Activated T-helper 2 cell treated with anti-CD3 and anti-CD28 coated beads, Interferon-gamma antibody, Interleukin-2, Interleukin-4, amounts not matched to agents 10 μg/mL and 5 μg/mL and 100 μg/mL, durations not matched to agents 14 hours and 24 hours and 36 hours (primary cell): Measurements from ENCODE around the gene TARP. TPM values are rescaled to one million over a fixed set of nuclear protein-coding genes. Genes with fewer than 3 reads are reported as not detected.

Experiments used
- DNase-seq: peaks from one replicate; pipeline ENCODE4 v3.0.0; 2021; ENCODE audit warnings: low spot score
- H3K27ac Mint-ChIP-seq: one replicate; pipeline ENCODE4 v1.8.0; 2021; ENCODE audit warnings: mixed read lengths
- H3K27me3 Mint-ChIP-seq: one replicate; pipeline ENCODE4 v1.8.0; 2021; ENCODE audit warnings: low read depth, mixed read lengths
- H3K36me3 Mint-ChIP-seq: one replicate; pipeline ENCODE4 v1.8.0; 2021; ENCODE audit warnings: low read depth, mixed read lengths
- H3K4me1 Mint-ChIP-seq: one replicate; pipeline ENCODE4 v1.8.0; 2021; ENCODE audit warnings: low read depth, mixed read lengths
- H3K4me3 Mint-ChIP-seq: one replicate; pipeline ENCODE4 v1.8.0; 2021; ENCODE audit warnings: low read depth, mild to moderate bottlenecking, moderate library complexity, mixed read lengths
- H3K9me3 Mint-ChIP-seq: one replicate; pipeline ENCODE4 v1.8.0; 2021; ENCODE audit warnings: mixed read lengths
- intact Hi-C: fragments of 100-400 bp; cut with micrococcal nuclease; formaldehyde crosslinking; loops from one replicate; pipeline ENCODE4 v1.15.1; 2023
- total RNA-seq: library from RNA; stranded (reverse); gene quantifications from 2 replicates; pipeline ENCODE4 v1.2.3, GENCODE V29; 2022

Gene TARP

GRCh38 chr7:38217672-38218071, 55.8 kb downstream of the TARP start:
- H3K27me3 Mint-ChIP-seq = no peaks in the 10 kb centered on the region
- H3K4me3 Mint-ChIP-seq = no peak overlapping the region
- H3K27ac Mint-ChIP-seq = no peak overlapping the region
- H3K4me1 Mint-ChIP-seq = peaks cover 47% of the 10 kb centered on the region
- H3K36me3 Mint-ChIP-seq = peaks cover 57% of the 10 kb centered on the region
- no peaks in the 10 kb centered on the region for H3K9me3 Mint-ChIP-seq
- DNase-seq = no peak
- intact Hi-C loops = loop anchor here (2.0 kb wide), 1 partner anchor 15 kb away; no protein-coding TSS in a partner anchor

DNA sequence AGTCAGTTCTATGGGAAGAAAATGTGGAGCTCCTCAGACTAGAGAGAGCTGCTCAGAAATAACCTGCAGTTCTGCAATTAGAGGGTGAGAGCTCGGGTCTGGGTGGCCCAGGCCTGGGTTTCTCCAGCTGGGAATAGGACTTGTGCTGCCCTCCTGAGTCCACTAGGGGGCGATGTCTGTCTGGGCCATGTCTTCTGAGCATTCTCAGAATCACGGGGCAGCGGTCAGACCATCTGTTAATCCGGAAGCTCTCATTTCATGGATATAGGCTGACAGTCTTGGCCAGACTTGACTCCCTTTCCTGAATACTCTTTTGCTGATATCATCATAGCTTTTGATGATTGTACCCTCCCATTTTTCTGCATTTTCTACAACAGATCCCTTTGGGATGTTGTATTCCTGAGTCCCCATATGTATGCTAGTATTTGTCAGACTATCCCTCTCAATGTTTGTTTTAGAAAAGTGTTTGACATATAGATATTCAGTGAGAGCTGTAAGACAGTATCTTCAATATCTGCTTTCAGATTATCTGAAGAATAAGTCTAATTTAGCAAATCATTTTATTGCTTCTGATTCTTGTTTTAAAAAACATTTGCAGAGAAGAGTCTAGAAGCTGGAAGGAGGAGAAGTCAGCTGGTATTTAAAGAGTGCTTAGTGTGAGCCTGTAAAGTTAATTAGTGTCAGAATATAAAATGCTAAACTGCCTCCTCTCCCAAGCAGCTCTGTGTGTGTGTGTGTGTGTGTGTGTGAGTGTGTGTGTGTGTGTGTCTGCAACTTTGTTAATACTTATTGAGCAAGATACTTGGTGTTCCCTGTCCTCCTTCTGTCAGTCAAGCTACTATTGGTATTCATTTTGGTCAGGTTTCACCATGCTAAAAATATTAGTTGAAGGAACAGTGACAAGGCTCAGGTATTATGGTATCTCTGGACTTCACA, 57.4 kb downstream of the TARP start:
- no peaks in the 10 kb centered on the region for H3K27me3 Mint-ChIP-seq
- peaks cover 44% of the 10 kb centered on the region for H3K36me3 Mint-ChIP-seq
- no peaks in the 10 kb centered on the region for H3K9me3 Mint-ChIP-seq
- DNase-seq = peak; percentile 70
- no peak overlapping the region for H3K27ac Mint-ChIP-seq
- peaks cover 36% of the 10 kb centered on the region for H3K4me1 Mint-ChIP-seq
- no peak overlapping the region for H3K4me3 Mint-ChIP-seq
- intact Hi-C loops = loop anchor here (1.0 to 2.0 kb wide), 3 partner anchors 109 to 151 kb away; no protein-coding TSS in a partner anchor

- H3K36me3 Mint-ChIP-seq = peaks cover 36% of the 10 kb centered on the region
- intact Hi-C loops = loop anchor here (1.0 to 2.0 kb wide), 3 partner anchors 108 to 152 kb away; no protein-coding TSS in a partner anchor
- no peak for DNase-seq
- H3K4me3 Mint-ChIP-seq = no peak overlapping the region
- H3K27me3 Mint-ChIP-seq = no peaks in the 10 kb centered on the region
- H3K4me1 Mint-ChIP-seq = peaks cover 29% of the 10 kb centered on the region
- no peak overlapping the region for H3K27ac Mint-ChIP-seq
- no peaks in the 10 kb centered on the region for H3K9me3 Mint-ChIP-seq
Measured at GRCh38 chr7:38215115-38215514, 58.3 kb downstream of the TARP start.

- DNase-seq = no peak
- intact Hi-C loops = no loop called here
- H3K27me3 Mint-ChIP-seq = no peaks in the 10 kb centered on the region
- no peak overlapping the region for H3K27ac Mint-ChIP-seq
- peaks cover 31% of the 10 kb centered on the region for H3K36me3 Mint-ChIP-seq
- H3K4me3 Mint-ChIP-seq = no peak overlapping the region
- H3K9me3 Mint-ChIP-seq = no peaks in the 10 kb centered on the region
- H3K4me1 Mint-ChIP-seq = peaks cover 15% of the 10 kb centered on the region
Measured at GRCh38 chr7:38211940-38212339, 61.5 kb downstream of the TARP start.

GRCh38 chr7:38211486-38211885, 62.0 kb downstream of the TARP start:
- H3K27ac Mint-ChIP-seq = no peak overlapping the region

More at GRCh38 chr7:38211486-38211885, 62.0 kb downstream of the TARP start:
- no peak for DNase-seq
- H3K9me3 Mint-ChIP-seq = no peaks in the 10 kb centered on the region
- peaks cover 12% of the 10 kb centered on the region for H3K4me1 Mint-ChIP-seq
- H3K36me3 Mint-ChIP-seq = peaks cover 27% of the 10 kb centered on the region
- no peaks in the 10 kb centered on the region for H3K27me3 Mint-ChIP-seq
- intact Hi-C loops = no loop called here
- no peak overlapping the region for H3K4me3 Mint-ChIP-seq

Other genes starting within 250 kb of the TARP start
- gene STARD3NL, start 95.4 kb downstream of the TARP start, total RNA-seq = 39.2 and 42.4 TPM in 2 replicates